ENCODE results near the gene SKI. TPM values are rescaled to one million over a fixed set of nuclear protein-coding genes. Genes with fewer than 3 reads are reported as not detected.

The SKI gene
- total RNA-seq, 1 experiment from 2014 or later: 5.6 TPM

DNA sequence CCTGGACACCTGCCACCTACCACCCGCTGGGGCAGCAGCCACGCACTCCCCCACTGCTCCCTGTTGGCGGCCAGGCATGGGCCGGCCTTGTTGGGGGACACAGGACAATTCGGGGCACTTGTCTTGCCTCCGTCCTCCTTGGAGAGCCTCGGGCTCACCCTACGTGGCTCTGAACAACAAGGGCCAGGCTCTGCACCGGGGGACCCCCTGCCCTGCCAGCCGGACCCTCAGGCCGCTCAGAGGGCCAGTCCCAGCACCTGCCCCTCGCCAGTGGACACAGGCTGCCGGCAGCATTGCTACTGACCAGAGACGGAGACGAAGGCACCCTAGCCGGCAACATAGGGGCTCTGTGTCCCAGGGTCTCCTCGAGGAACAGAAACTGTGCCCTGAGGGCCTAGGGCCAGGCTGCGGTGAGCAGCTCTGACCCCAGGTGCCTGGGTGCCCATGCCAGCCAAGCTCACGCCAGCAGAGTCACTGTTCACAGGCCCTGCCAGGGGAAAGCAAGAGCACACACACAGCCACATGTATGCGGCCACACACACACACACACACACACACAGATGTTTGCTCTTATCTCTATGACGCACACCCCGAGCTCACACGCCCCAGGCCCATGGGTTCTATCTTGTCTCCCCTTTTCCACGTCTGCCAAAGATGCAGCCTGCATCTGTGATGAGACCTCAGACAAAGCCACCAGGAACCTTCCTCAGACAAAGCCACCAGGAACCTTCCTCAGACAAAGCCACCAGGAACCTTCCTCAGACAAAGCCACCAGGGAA is 117.4 kb downstream of the SKI start:
- no peak for DNase-seq (ENCODE audit: extremely low read depth, low read depth)

DNA sequence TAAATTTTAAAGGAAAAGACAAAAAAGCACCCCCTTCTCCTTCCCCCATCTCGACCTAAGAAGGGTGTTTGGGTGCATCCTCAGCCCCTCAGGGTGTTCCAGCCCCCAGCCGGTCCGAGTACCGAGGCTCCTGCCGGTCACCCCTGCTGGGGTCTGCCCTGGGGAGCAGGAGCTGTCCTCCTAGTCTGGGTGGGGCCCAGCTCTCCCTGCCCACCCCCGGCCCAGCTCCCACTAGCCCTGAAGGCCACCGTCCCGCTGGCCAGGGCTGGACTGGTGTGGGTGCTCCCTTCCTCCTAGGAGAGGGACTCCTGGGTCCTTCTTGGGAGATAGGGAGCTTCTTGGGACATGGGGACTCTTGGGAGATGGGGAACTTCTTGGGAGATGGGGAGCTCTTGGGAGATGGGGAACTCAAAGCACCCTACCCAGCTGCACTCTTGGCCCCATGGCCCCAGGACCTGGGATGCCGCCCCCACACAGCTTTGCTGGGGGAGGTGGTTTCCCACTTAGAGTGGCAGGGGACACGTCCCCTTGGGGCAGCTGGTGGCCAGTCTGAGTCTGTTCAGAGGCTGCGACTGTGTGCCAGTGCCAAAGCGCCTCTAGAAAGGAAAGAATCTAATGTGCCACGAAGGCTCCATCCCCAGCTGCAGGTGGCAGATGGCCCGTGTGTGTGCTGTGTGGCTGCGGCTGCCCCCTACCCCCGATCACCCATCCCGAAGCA is 118.7 kb downstream of the SKI start:
- DNase-seq (ENCODE audit: extremely low read depth, low read depth): no peak

- no peak for DNase-seq (ENCODE audit: extremely low read depth, low read depth)
Observed at GRCh38 chr1:2347409-2347785, 119.3 kb downstream of the SKI start.

- DNase-seq (ENCODE audit: extremely low read depth, low read depth): no peak
Observed at GRCh38 chr1:2347896-2348295, 119.8 kb downstream of the SKI start.

GRCh38 chr1:2348346-2349325 is 120.5 kb downstream of the SKI start:
- DNase-seq (ENCODE audit: extremely low read depth, low read depth): no peak

DNA sequence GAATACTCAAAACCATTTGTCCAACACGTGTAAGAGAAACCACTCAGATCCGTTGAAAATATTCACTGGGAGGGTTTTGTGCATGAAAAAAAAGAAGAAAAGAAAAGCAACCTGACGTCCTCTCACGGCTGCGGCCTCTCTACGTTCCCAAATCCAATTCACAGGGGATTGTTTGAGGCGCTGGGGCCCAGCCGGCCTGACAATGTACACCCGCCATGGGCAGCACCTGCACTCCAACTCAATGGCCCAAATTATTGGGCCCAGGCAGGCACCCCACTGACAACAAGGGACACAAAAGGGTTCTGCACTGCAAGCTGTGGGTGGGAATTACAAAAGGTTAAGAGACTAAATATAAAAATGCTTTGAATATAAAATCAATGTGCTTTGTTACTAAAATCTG is 121.7 kb downstream of the SKI start:
- DNase-seq (ENCODE audit: extremely low read depth, low read depth): no peak

DNA sequence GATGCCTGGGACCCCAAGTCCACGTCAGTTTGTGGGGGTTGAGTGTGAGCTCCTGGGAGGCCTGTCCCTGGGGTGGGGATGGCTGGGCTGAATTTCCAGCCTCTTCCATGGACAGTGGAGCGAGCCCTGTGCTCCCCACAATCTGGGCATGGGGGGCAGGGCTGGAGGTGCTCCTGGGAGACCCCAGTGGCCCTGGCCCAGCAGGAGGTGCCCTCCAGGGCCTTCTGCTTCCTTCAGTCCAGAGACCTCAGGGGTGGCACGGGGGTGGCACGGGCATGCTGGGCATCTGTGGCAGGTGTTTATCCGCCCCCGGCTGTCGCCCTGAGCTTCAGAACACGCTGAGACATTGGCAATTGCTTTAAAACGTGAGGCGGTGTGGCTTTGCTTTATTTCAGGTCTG is 122.4 kb downstream of the SKI start:
- no peak for DNase-seq (ENCODE audit: extremely low read depth, low read depth)

DNA sequence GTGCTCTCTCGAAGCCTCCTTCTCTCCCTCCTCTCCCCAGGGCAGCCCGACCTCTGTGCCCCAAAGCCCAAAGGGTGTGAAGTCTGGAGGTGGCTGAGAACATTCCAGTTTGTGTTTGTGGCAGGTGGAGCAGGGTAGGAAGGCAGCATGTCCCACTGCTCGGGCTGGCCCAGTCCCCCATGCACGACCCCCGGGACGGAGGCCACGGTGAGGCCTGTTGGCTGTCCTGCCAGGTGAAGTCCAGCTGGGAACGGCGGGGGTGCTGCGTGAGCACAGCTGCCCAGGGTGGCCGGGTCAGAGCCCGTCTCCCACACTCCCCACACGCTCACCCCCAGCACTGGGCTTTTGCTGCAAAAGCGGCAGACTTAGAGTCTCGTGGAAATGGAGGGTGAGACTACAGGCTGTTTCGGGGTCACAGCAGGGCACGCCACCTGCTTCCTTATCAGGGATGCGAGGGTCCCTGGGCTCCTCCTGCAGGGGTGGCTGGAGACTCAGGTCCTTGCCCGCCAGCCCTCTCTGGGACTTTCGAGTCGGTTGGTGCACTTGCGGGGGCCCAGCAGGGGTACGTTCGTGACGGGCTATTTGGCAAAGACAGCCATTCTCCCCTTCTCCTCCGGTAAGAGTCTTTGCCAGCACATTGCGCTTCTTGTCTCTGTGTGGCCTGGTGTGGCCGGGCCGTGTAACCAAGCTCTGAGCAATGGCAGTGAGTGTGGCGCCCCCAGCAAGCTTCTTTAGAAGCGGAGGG is 123.0 kb downstream of the SKI start:
- no peak for DNase-seq (ENCODE audit: extremely low read depth, low read depth)

DNA sequence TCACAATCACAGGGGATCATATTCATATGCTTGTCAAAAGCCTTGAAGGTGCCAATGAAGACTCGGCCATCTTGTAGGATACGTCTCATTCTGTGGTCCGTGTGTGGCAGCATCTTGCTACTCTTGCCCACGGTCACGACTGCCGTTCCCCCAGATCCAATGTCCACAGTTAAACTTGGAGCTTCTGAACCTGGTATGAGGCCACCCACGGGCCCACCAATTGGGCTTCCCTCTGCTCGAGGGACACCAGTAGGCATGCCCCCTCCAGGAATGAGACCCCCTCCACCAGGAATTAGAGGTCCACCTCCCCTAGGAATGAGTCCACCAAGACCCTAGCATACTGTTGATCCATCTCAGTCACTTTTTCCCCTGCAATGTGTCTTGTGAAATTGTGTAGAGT is 123.6 kb downstream of the SKI start:
- DNase-seq (ENCODE audit: extremely low read depth, low read depth): no peak

GRCh38 chr1:2352341-2352896 is 124.3 kb downstream of the SKI start:
- no peak for DNase-seq (ENCODE audit: extremely low read depth, low read depth)

- no peak for DNase-seq (ENCODE audit: extremely low read depth, low read depth)
Observed at GRCh38 chr1:2352897-2353550, 124.9 kb downstream of the SKI start.

DNA sequence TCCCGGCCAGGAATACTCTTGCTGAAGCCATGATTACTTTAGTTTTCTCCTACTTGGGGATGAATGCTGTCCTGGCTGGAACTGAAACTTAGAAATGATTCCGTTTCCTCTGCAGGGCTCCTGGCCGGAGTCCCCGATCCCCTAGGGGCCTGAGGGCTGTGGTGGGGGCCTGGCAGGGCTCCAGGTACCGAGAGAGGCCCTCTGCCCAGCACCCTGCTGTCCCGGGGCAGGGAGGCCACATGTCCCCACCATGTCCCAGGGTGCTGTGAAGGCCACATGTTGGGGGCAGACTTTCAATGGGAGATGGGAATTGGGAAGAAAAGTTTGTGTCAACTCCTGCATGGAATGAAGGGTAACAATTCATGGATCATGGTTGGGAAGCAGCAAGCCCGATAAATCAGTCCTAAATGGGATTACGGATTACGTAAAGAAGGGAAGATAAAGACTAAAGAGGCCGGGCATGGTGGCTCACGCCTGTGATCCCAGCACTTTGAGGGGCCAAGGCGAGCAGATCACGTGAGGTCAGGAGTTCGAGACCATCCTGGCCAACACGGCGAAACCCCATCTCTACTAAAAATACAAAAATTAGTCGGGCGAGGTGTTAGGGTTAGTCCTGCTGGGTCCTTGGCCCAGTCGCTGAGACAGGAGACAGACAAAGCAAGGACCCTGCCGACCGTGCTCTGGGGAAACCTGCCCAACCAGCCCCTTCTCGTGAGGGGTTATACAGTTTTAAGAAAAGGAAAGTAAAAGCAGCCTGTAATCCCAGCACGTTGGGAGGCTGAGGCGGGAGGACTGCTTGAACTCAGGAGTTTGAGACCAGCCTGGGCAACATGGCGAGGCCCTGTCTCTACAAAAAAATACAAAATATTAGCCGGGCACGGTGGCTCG is 125.7 kb downstream of the SKI start:
- no peak for DNase-seq (ENCODE audit: extremely low read depth, low read depth)

- no peak for DNase-seq (ENCODE audit: extremely low read depth, low read depth)
Observed at GRCh38 chr1:2354511-2355372, 126.6 kb downstream of the SKI start.

DNA sequence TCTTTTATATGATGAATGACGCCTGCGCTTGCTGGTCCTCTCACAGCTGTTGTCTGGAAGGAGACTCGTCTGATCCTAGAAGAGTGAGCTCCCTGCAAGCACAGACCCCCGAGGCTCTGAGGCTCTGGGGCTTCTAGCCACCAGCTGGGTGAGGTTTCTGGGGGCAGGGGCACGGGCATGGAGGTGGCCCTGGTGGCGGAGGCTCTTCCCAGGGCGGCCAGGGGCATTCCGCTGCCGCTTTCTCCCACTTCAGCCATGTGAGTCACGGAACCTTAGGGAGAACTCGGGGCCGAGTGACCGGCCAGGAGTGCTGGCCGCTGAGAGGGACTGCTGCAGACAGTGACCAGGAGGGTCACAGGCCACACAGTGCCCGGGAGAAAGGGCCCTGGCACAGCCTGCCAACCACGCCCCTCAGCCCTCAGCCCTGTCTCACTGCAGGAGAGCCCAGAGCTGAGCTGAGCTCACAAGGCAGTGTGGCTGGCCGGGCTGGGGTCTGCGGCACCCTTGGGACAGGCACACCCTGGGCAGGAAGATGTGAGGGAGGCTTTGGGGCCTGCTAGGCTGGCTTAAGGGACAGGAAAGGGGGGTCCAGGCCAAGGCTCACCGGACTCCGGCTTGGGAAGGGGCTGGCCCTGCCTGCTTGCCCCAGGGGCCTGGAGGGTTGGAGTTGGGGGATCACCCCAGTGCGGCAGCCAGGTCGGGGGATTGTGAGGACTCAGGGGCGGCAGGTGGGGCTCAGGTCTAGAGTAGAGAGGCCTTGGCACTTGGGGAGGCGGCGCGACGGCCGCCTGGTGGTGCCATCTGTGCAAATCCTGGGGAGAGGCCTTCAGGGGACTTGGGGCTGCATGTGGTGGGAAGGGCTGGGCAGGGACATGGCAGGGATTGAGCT is 127.5 kb downstream of the SKI start:
- DNase-seq (ENCODE audit: extremely low read depth, low read depth): no peak

- DNase-seq (ENCODE audit: extremely low read depth, low read depth): no peak
Observed at GRCh38 chr1:2356401-2356800, 128.3 kb downstream of the SKI start.
